ENCODE data around the gene NKIRAS2. TPM values are rescaled to one million over a fixed set of nuclear protein-coding genes. Genes with fewer than 3 reads are reported as not detected.

Gene NKIRAS2
- polyA plus RNA-seq, 1 donor (not counting 4 experiments of a cell fraction or from before 2014, with no cell fraction given) = 26.3 TPM

DNA sequence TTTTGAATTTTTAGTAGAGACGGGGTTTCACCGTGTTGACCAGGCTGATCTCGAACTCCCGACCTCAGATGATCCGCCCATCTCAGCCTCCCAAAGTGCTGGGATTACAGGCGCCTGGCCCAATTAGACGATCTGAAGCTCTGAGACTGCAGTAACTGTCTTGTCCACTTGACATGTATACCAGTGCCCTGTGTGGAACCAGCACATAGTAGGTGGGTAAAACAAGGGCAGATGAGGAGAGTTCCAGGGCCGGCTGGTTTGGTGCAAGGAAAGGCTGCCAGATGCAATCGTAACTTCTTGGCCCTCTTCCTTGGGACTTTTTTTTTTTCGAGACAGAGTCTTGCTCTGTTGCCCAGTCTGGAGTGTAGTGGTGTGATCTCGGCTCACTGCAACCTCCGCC lies 27.5 kb downstream of the NKIRAS2 start:
- Histone ChIP-seq H2AFZ (ENCODE audit: control insufficient read depth, low read length) (no peak overlapping the region), H3K27me3 (ENCODE audit: control insufficient read depth, extremely low read depth, insufficient read depth, low read length) (peaks cover 15% of the 10 kb centered on the region), H3K9me1 (ENCODE audit: control insufficient read depth, extremely low read depth, insufficient read depth, low read length) (no peaks in the 10 kb centered on the region), H3K4me1 (ENCODE audit: control insufficient read depth, extremely low read depth, insufficient read depth, low read length) (peaks cover 8% of the 10 kb centered on the region), H3K4me2 (ENCODE audit: control insufficient read depth, extremely low read depth, insufficient read depth, low read depth, low read length) (no peak overlapping the region), H3K27ac (ENCODE audit: control insufficient read depth, insufficient read depth, low read length) (no peak overlapping the region), H3K9ac (ENCODE audit: control insufficient read depth, extremely low read depth, insufficient read depth, low read length) (no peak overlapping the region), H3K36me3 (ENCODE audit: control insufficient read depth in 2 of 2, extremely low read depth in 1 of 2, insufficient read depth in 2 of 2, low read length in 2 of 2) (no peaks in the 10 kb centered on the region), H4K20me1 (ENCODE audit: control insufficient read depth, extremely low read depth, insufficient read depth, low read length) (no peaks in the 10 kb centered on the region), H3K4me3 (ENCODE audit: control insufficient read depth in 2 of 3, extremely low read depth in 1 of 3, insufficient read depth in 2 of 3, low read depth in 1 of 3, low read length in 3 of 3) (no peak overlapping the region), H3K79me2 (ENCODE audit: control insufficient read depth, insufficient read depth, low read length) (no peaks in the 10 kb centered on the region), H3K9me3 (ENCODE audit: control insufficient read depth, low read depth, low read length) (no peaks in the 10 kb centered on the region)
- DNase-seq (ENCODE audit: low read depth, low spot score) = no peak
- TF ChIP-seq EZH2 (IDR thresholded peaks at IDR 0.05; ENCODE audit: low read length) = no peak
- FAIRE-seq = no peak
- dilution Hi-C loops (cut with MboI; ENCODE audit: extremely low pct_ligation_motif_present, low sequenced_read_pairs) = no loop called here

GRCh38 chr17:42049834-42050392 lies 30.0 kb downstream of the NKIRAS2 start:
- peak overlapping the region; percentile 77 for H2AFZ ChIP-seq (ENCODE audit: control insufficient read depth, low read length)
- peak overlapping the region; percentile 74 for H3K4me2 ChIP-seq (ENCODE audit: control insufficient read depth, extremely low read depth, insufficient read depth, low read depth, low read length)
- no peaks in the 10 kb centered on the region for H3K9me3 ChIP-seq (ENCODE audit: control insufficient read depth, low read depth, low read length)
- H3K4me3 ChIP-seq (ENCODE audit: control insufficient read depth in 2 of 3, extremely low read depth in 1 of 3, insufficient read depth in 2 of 3, low read depth in 1 of 3, low read length in 3 of 3) = peak overlapping the region; percentile 49 to 61 (median 60)
- peaks cover 8% of the 10 kb centered on the region for H3K4me1 ChIP-seq (ENCODE audit: control insufficient read depth, extremely low read depth, insufficient read depth, low read length)
- H3K79me2 ChIP-seq (ENCODE audit: control insufficient read depth, insufficient read depth, low read length) = no peaks in the 10 kb centered on the region
- DNase-seq (ENCODE audit: low read depth, low spot score) = no peak
- FAIRE-seq = peak; percentile 44
- H3K27me3 ChIP-seq (ENCODE audit: control insufficient read depth, extremely low read depth, insufficient read depth, low read length) = peaks cover 29% of the 10 kb centered on the region
- H3K9me1 ChIP-seq (ENCODE audit: control insufficient read depth, extremely low read depth, insufficient read depth, low read length) = no peaks in the 10 kb centered on the region
- H3K36me3 ChIP-seq (ENCODE audit: control insufficient read depth in 2 of 2, extremely low read depth in 1 of 2, insufficient read depth in 2 of 2, low read length in 2 of 2) = no peaks in the 10 kb centered on the region
- TF ChIP-seq, protein P1, sequence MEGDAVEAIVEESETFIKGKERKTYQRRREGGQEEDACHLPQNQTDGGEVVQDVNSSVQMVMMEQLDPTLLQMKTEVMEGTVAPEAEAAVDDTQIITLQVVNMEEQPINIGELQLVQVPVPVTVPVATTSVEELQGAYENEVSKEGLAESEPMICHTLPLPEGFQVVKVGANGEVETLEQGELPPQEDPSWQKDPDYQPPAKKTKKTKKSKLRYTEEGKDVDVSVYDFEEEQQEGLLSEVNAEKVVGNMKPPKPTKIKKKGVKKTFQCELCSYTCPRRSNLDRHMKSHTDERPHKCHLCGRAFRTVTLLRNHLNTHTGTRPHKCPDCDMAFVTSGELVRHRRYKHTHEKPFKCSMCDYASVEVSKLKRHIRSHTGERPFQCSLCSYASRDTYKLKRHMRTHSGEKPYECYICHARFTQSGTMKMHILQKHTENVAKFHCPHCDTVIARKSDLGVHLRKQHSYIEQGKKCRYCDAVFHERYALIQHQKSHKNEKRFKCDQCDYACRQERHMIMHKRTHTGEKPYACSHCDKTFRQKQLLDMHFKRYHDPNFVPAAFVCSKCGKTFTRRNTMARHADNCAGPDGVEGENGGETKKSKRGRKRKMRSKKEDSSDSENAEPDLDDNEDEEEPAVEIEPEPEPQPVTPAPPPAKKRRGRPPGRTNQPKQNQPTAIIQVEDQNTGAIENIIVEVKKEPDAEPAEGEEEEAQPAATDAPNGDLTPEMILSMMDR (optimal IDR thresholded peaks at IDR 0.05 in 1 of 3, IDR thresholded peaks at IDR 0.05 in 1 of 3, conservative IDR thresholded peaks at IDR 0.05 in 1 of 3; ENCODE audit: extremely low read depth in 1 of 3, insufficient read depth in 2 of 3, low read length in 3 of 3) = no peak
- no peak for TF ChIP-seq EZH2 (IDR thresholded peaks at IDR 0.05; ENCODE audit: low read length)
- H3K9ac ChIP-seq (ENCODE audit: control insufficient read depth, extremely low read depth, insufficient read depth, low read length) = peak overlapping the region; percentile 18
- no peaks in the 10 kb centered on the region for H4K20me1 ChIP-seq (ENCODE audit: control insufficient read depth, extremely low read depth, insufficient read depth, low read length)
- H3K27ac ChIP-seq (ENCODE audit: control insufficient read depth, insufficient read depth, low read length) = no peak overlapping the region
- dilution Hi-C loops (cut with MboI; ENCODE audit: extremely low pct_ligation_motif_present, low sequenced_read_pairs) = no loop called here
